Psoas muscle (tissue), 8 donors: ENCODE measurements around the gene NLGN1. TPM values are rescaled to one million over a fixed set of nuclear protein-coding genes. Genes with fewer than 3 reads are reported as not detected.

Experiments
- ATAC-seq, 4 donors: fragments of 200-7000 bp; cut with Tn5 transposase; one replicate each; pipeline ENCODE4 v1.9.1; 2020; ENCODE audit warnings: moderate library complexity in 3 of 4, mild to moderate bottlenecking in 2 of 4
- DNase-seq, 2 donors: peaks; one replicate each; pipeline ENCODE4 v3.0.0-alpha.2; 2020
- H3K27ac ChIP-seq: fragments of 200-600 bp; one replicate; pipeline ENCODE4 v1.8.0; 2022
- H3K27me3 ChIP-seq, 3 donors: fragments of 200-600 bp in 1 of 3; one replicate each; pipeline versions ENCODE4 v1.6.1 to v1.8.0; 2013 to 2022; ENCODE audit warnings: low read length in 2 of 3, mild to moderate bottlenecking in 2 of 3, moderate library complexity in 1 of 3; ENCODE audit not compliant: insufficient read depth in 3 of 3
- H3K36me3 ChIP-seq, 2 donors: fragments of 200-600 bp in 1 of 2; one replicate each; pipeline versions ENCODE4 v1.6.1 to v1.8.0; 2013 to 2022; ENCODE audit warnings: low read depth in 1 of 2, mild to moderate bottlenecking in 1 of 2, moderate library complexity in 1 of 2; ENCODE audit not compliant: insufficient read depth in 1 of 2
- H3K4me1 ChIP-seq: fragments of 200-600 bp; one replicate; pipeline ENCODE4 v1.8.0; 2022
- H3K4me3 ChIP-seq: fragments of 200-600 bp; one replicate; pipeline ENCODE4 v1.8.0; 2022; ENCODE audit warnings: mild to moderate bottlenecking
- H3K9me3 ChIP-seq: fragments of 200-600 bp; one replicate; pipeline ENCODE4 v1.8.0; 2022
- CTCF ChIP-seq: fragments of 200-600 bp; IDR thresholded peaks from one replicate; pipeline ENCODE4 v1.8.0; 2022; ENCODE audit warnings: antibody characterized with exemption
- WGBS, 3 donors: extraction: QIAGEN DNeasy Blood & Tissue Kit; methylation state at CpG; one replicate each; pipeline versions ENCODE4 v1.1.6 to v1.1.7; 2013; 5-methylcytosine and 5-hydroxymethylcytosine counted together
- intact Hi-C, 2 donors: fragments of 100-400 bp; cut with DNase I; formaldehyde crosslinking; loops; one replicate each; pipeline versions ENCODE4 v1.11.0 to v1.14.2; 2022
- polyA plus RNA-seq, 3 donors: library from polyadenylated mRNA; stranded (reverse); fragments of 200-250 nt; gene quantifications; one replicate each; pipeline ENCODE4 v1.2.3, GENCODE V29; 2013
- total RNA-seq, 4 donors: library from RNA; stranded (reverse); fragmentation: NEBNext Ultra II Directional in 2 of 4; extraction: Animal tissue kit (Norgen Biotek cat#: 25700) in 2 of 4; gene quantifications; one replicate each; pipeline versions ENCODE4 v1.2.1 to v1.2.4, GENCODE V29; 2021 to 2023
- donor health status: healthy with polysubstance abuse.
- donor health status: DM: no; HTN: no; CAD: no; lungs with moderate emphysema.
- donor health status: Bipolar disorder and iron deficiency.
- donor health status: healthy.
- donor health status: DM: yes; HTN: yes; CAD: no.
- donor health status: DM: no; HTN: no; CAD: no.
- donor health status: DM: no; HTN: no; CAD: no.
- donor health status: DM: yes; HTN: yes; CAD: no.

The NLGN1 gene
- total and polyA plus RNA-seq, 7 donors, result 0.04 to 1.0 (median 0.54) TPM

- 79 to 83% (median 81%) methylated on average over 5 of the region's 5 CpGs for WGBS, 3 donors
- Histone ChIP-seq H3K9me3 (no peaks in the 10 kb centered on the region), H3K36me3 (no peaks in the 10 kb centered on the region), H3K27me3 (no peaks in the 10 kb centered on the region), H3K27ac (no peak overlapping the region), H3K4me3 (no peak overlapping the region), H3K4me1 (no peaks in the 10 kb centered on the region)
- DNase-seq, result no peak
- intact Hi-C loops, result no loop called here
- no peak for ATAC-seq
- TF ChIP-seq CTCF, result no peak
Observed at GRCh38 chr3:174197416-174197815, 799.9 kb downstream of the NLGN1 start.

GRCh38 chr3:174198199-174198598 is 800.7 kb downstream of the NLGN1 start:
- no peaks in the 10 kb centered on the region for H3K4me1 ChIP-seq
- H3K9me3 ChIP-seq, result no peaks in the 10 kb centered on the region
- TF ChIP-seq CTCF, result no peak
- H3K27me3 ChIP-seq, result no peaks in the 10 kb centered on the region
- H3K4me3 ChIP-seq, result no peak overlapping the region
- ATAC-seq (no peak), DNase-seq (no peak)
- no peaks in the 10 kb centered on the region for H3K36me3 ChIP-seq
- WGBS, 3 donors, result 41 to 63% (median 59%) methylated on average over 1 of the region's 1 CpG
- intact Hi-C loops, result no loop called here
- no peak overlapping the region for H3K27ac ChIP-seq

DNA sequence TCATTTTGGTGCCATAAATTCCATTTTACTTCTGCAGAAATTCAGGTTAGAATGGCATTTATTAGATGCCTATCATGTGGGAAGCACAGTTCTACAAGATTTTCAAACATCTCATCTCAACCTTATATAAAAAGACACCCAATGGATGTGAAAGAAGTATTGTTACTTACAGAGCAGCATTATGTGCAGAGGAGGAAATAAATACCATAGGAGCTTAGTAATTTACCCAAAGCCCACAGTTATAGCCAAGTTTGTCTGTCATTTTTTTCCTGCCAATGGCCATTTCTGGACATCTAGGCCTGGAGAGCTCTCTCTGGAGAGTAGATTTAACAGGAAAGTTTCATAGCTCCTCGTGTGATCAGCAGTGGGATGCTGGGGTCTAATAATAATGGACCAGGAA is 802.2 kb downstream of the NLGN1 start:
- no peak overlapping the region for H3K27ac ChIP-seq
- no peak for ATAC-seq
- H3K9me3 ChIP-seq, result no peaks in the 10 kb centered on the region
- no peak overlapping the region for H3K4me3 ChIP-seq
- H3K4me1 ChIP-seq, result no peaks in the 10 kb centered on the region
- no peak for DNase-seq
- no peaks in the 10 kb centered on the region for H3K36me3 ChIP-seq
- intact Hi-C loops, result no loop called here
- 57 to 62% (median 61%) methylated on average over 1 of the region's 1 CpG for WGBS, 3 donors
- H3K27me3 ChIP-seq, result no peaks in the 10 kb centered on the region
- no peak for TF ChIP-seq CTCF

GRCh38 chr3:174202116-174202515 is 804.6 kb downstream of the NLGN1 start:
- Histone ChIP-seq H3K9me3 (no peaks in the 10 kb centered on the region), H3K4me1 (no peaks in the 10 kb centered on the region), H3K27me3 (no peaks in the 10 kb centered on the region), H3K4me3 (no peak overlapping the region), H3K27ac (no peak overlapping the region), H3K36me3 (no peaks in the 10 kb centered on the region)
- no peak for TF ChIP-seq CTCF
- intact Hi-C loops, result no loop called here
- DNase-seq (no peak), ATAC-seq (no peak)
- 46 to 56% (median 47%) methylated on average over 2 of the region's 2 CpGs for WGBS, 3 donors

- H3K4me1 ChIP-seq, result no peaks in the 10 kb centered on the region
- TF ChIP-seq CTCF, result no peak
- H3K36me3 ChIP-seq, result no peaks in the 10 kb centered on the region
- H3K4me3 ChIP-seq, result no peak overlapping the region
- WGBS, 3 donors, result 83 to 90% (median 90%) methylated on average over 1 of the region's 1 CpG
- no peaks in the 10 kb centered on the region for H3K9me3 ChIP-seq
- no peak for DNase-seq
- ATAC-seq, result no peak
- intact Hi-C loops, result no loop called here
- H3K27ac ChIP-seq, result no peak overlapping the region
- no peaks in the 10 kb centered on the region for H3K27me3 ChIP-seq
Observed at GRCh38 chr3:174202561-174202960, 805.0 kb downstream of the NLGN1 start.
